LNCAP (cell line): ENCODE data around the gene TP53BP2.

ENCODE experiments used
- TF ChIP-seq, protein P1 (sequence below): fragments of 450-650 bp; IDR thresholded peaks from 2 replicates; pipeline ENCODE4 v1.5.1; 2017; ENCODE audit warnings: mild to moderate bottlenecking

The TP53BP2 gene, protein sequence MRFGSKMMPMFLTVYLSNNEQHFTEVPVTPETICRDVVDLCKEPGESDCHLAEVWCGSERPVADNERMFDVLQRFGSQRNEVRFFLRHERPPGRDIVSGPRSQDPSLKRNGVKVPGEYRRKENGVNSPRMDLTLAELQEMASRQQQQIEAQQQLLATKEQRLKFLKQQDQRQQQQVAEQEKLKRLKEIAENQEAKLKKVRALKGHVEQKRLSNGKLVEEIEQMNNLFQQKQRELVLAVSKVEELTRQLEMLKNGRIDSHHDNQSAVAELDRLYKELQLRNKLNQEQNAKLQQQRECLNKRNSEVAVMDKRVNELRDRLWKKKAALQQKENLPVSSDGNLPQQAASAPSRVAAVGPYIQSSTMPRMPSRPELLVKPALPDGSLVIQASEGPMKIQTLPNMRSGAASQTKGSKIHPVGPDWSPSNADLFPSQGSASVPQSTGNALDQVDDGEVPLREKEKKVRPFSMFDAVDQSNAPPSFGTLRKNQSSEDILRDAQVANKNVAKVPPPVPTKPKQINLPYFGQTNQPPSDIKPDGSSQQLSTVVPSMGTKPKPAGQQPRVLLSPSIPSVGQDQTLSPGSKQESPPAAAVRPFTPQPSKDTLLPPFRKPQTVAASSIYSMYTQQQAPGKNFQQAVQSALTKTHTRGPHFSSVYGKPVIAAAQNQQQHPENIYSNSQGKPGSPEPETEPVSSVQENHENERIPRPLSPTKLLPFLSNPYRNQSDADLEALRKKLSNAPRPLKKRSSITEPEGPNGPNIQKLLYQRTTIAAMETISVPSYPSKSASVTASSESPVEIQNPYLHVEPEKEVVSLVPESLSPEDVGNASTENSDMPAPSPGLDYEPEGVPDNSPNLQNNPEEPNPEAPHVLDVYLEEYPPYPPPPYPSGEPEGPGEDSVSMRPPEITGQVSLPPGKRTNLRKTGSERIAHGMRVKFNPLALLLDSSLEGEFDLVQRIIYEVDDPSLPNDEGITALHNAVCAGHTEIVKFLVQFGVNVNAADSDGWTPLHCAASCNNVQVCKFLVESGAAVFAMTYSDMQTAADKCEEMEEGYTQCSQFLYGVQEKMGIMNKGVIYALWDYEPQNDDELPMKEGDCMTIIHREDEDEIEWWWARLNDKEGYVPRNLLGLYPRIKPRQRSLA

DNA sequence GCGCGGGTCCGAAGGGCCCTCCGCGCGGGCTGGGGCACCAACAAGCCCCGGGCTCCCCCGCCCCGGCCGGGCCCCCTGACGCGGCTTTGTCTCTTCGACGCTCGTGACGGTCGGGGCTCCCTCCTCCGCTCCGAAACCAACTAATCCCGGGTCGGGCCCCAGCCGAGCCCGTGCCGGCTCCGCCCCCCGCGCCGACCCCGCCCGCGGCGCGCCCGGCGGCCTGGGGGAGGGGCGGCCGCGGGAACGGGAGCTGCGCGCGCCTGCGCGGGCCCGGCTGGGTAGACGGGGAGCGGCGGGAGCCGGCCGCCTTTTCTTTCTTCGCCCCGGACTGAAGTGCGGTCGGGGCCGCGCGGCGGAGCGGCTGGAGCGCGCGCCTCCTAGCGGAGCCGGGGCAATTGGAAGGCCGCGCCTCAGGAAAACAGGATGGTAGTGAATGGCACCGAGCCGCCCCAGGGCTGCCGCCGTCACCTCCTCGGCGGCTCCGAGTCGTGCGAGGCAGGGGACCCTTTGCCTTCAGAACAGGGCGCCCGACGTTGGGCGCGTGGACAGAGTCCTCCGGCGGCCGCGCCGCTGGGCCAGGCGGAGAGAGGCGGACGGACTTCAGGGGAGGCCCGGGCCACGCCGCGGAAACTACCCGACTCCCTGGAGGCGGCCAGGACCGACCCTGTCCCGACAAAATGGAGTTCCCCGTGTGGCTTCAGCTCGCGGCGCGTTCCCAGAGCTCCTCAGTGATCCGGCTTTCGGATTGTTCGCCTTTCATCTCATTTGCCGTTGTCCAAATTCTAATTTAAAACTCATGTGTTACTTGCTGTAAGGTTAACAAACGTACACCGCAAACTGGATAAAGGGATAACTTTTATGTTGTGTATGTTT, at the start of gene TP53BP2:
Gene TP53BP2 (minus strand): TSS at position 138 of the 873 bp plus-strand sequence. CDS start 267 bp downstream, outside the sequence.
- TF ChIP-seq, protein P1, sequence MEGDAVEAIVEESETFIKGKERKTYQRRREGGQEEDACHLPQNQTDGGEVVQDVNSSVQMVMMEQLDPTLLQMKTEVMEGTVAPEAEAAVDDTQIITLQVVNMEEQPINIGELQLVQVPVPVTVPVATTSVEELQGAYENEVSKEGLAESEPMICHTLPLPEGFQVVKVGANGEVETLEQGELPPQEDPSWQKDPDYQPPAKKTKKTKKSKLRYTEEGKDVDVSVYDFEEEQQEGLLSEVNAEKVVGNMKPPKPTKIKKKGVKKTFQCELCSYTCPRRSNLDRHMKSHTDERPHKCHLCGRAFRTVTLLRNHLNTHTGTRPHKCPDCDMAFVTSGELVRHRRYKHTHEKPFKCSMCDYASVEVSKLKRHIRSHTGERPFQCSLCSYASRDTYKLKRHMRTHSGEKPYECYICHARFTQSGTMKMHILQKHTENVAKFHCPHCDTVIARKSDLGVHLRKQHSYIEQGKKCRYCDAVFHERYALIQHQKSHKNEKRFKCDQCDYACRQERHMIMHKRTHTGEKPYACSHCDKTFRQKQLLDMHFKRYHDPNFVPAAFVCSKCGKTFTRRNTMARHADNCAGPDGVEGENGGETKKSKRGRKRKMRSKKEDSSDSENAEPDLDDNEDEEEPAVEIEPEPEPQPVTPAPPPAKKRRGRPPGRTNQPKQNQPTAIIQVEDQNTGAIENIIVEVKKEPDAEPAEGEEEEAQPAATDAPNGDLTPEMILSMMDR: peak; percentile 75

DNA sequence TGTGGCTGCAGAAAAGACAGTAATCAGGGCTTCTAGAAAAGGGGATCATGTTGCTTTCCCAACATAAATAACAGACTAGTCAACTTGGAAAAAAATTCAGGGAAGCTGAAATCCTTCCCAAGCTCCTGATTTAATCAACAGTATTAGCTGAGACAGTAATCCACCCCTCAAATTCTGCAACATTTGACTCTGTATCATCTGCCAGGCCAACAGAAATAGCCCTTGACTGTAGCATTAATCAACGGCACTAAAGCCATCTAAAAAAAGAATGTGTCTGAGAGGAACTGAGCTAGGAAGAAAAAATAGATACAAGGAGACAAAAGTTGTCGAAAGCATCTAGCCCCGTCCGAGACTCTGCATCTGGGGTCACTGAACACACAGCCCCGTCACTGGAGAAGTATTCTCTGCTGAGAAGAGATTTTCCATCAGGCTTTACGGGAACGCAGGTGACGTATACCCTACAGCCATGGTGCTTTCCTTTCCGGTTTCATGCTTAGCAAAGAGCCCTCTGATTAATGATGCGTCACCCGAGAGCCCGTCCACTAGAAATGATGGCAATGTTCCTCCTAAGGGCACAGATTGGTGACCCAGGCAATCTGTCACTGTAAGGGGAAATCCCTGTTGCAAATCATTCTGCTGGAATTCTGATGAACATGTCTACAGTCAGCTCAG, 42.1 kb upstream of the TP53BP2 start:
- TF ChIP-seq, protein P1: no peak

DNA sequence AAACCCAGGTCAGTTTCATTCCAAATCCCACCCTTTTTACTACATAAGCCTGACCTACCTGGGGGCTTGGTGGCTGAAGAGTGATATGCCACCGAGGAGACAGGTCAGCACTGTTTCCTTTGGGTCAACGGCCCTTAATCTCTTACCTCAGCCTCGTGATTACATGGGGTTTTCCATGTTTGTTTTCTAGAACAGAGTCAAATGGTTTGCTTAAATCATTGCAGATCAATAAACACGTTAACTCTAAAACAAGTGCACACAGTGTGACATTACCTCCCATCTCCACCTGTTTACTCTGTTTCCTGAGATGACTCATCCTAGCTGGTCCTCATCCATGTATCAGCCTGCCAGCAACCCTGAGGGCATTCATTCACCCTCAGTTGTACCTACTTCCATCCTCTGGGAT, 40.8 kb upstream of the TP53BP2 start:
- TF ChIP-seq, protein P1: no peak

DNA sequence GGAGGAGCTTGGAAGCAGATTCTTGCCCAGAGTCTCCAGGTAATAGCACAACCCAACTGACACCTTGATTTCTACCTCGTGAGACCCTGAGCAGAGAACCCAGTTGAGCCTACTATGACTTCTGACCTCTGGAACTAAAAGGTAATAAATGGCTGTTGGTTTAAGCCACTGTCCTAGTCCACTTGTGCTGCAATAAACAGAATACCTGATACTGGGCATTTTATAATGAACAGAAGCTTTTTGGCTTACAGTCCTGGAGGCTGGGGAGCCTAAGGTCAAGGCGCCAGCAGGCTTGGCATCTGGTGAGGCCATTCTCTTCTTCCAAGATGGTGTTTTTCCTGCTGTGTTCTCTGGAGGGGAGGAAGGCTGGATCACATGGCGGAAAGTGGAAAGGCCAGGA, 39.9 kb upstream of the TP53BP2 start:
- TF ChIP-seq, protein P1: no peak

DNA sequence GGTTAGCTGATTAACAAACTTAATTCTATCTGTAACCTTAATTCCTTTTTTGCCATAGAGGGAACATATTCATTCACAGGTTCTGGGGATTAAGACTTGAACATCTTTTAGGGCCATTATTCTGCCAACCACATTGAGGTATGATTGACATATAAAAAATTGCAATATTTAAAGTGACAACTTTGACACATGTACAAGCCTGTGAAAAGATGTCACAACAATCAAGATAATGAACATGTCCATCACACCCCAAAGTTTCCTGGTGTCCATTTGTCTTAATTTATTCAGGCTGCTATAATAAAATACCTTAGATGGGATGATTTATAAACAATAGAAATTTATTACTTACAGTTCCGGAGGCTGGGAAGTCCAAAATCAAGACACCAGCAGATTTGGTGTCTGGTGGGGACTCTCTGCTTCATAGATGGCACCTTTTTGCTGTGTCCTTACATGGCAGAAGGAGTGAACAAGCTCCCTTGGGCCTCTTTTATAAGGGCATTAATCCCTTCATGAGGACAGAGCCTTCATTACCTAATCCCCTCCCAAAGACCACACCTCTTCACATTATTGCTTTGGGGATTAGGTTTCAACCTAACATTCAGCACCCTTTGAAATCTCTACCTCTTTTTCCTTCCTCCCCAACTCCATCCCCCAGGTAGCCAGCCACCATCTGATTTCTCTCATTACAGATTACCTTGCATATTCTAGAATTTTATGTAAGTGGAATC, 33.0 kb upstream of the TP53BP2 start:
- TF ChIP-seq, protein P1: no peak

DNA sequence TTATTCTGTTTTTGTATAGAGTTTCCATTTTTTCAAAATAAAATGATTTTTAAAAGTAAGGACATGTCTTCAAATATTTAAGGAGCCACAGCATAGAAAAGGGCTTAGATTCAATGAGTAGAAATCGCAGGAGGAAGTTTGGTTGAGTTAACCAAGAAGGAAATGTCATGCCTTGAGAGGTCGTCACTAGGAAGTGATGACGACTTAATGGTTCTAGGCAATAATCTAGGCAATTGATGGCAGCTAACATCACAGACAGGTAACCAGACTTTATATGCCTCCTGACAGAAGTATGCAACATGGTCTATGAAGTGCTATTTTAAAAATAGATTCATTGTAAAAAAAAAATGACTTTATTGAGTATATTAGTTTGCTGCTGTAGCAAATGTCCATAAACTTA, 32.1 kb upstream of the TP53BP2 start:
- TF ChIP-seq, protein P1: no peak
